ENCODE measurements around the gene ANKRD53. TPM values are rescaled to one million over a fixed set of nuclear protein-coding genes. Genes with fewer than 3 reads are reported as not detected.

ANKRD53 gene
- total and polyA plus RNA-seq, 2 donors (not counting 3 experiments of a cell fraction or from before 2014, with no cell fraction given): 1.3 to 1.4 TPM

DNA sequence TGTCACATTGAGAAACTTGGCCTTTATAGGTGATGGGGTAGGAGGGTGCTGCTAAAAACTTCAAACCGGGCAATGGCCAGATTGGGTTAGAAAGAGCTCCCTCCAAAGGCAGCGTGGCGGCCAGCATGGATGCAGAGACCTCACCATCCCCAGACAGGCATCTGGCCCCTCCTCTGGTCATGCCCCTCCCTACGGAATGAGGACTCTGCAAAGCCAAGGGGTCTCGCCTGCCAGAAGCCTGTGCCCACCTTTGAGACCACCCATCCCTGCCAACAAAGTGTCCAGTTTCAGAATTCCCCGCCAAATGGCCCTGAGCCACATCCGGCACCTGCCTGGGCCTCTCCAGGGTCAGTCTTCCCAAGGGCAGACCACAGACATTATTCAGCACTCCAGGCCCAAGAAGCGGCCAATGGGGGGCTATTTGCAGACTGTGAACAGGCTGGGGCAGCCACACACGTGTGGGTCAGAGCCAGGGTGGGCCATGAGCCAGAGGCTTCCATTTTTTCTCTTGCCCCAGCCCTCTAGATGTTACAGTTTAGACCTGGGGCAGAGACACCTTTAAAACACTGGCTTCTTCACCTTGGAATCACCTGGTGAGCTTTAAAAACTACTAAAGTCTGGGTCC is 46.9 kb upstream of the ANKRD53 start:
- dilution Hi-C loops (cut with MboI; ENCODE audit: extremely low pct_ligation_motif_present, low sequenced_read_pairs) (no loop called here), intact Hi-C loops (cut with micrococcal nuclease) (no loop called here)
- Histone ChIP-seq H3K4me3 (replicated peaks in 1 of 3; ENCODE audit: insufficient read depth in 1 of 3, low read depth in 1 of 3, low read length in 3 of 3) (no peak overlapping the region), H3K9ac (replicated peaks; ENCODE audit: extremely low read depth, insufficient read depth, low read length) (no peak overlapping the region), H3K27me3 (ENCODE audit: control insufficient read depth in 2 of 2, insufficient read depth in 2 of 2, low read length in 2 of 2) (peaks cover 0 to 8% of the 10 kb centered on the region in 2 experiments), H3K79me2 (ENCODE audit: control insufficient read depth, insufficient read depth, low read length) (no peaks in the 10 kb centered on the region), H3K9me3 (replicated peaks; ENCODE audit: control insufficient read depth, insufficient read depth, low read length) (no peaks in the 10 kb centered on the region), H3K4me2 (ENCODE audit: insufficient read depth, low read length) (no peak overlapping the region), H2AFZ (ENCODE audit: low read depth, low read length) (no peak overlapping the region), H3K36me3 (ENCODE audit: control insufficient read depth in 2 of 2, extremely low read depth in 1 of 2, insufficient read depth in 2 of 2, low read length in 2 of 2) (no peaks in the 10 kb centered on the region), H3K4me1 (ENCODE audit: control insufficient read depth, extremely low read depth, insufficient read depth, low read length) (no peaks in the 10 kb centered on the region), H3K27ac (ENCODE audit: insufficient read depth, low read depth, low read length) (no peak overlapping the region), H4K20me1 (replicated peaks; ENCODE audit: control insufficient read depth, extremely low read depth, insufficient read depth, low read length) (no peaks in the 10 kb centered on the region), H3K9me1 (replicated peaks; ENCODE audit: control insufficient read depth, extremely low read depth, insufficient read depth, low read length) (no peaks in the 10 kb centered on the region)
- POLR2A ChIA-PET: no interaction called here
- CTCF ChIA-PET: interaction anchor here (1.0 kb wide), 1 partner anchor 17 kb away, joined by 4 read pairs; no protein-coding TSS in a partner anchor
- no peak for TF ChIP-seq GATA2 (IDR thresholded peaks at IDR 0.05; ENCODE audit: insufficient read depth, insufficient read length, low read depth, low read length)
- no peak for TF ChIP-seq EZH2 (IDR thresholded peaks at IDR 0.05; ENCODE audit: borderline replicate concordance, low read depth, low read length, severe bottlenecking)
- TF ChIP-seq, protein P1, sequence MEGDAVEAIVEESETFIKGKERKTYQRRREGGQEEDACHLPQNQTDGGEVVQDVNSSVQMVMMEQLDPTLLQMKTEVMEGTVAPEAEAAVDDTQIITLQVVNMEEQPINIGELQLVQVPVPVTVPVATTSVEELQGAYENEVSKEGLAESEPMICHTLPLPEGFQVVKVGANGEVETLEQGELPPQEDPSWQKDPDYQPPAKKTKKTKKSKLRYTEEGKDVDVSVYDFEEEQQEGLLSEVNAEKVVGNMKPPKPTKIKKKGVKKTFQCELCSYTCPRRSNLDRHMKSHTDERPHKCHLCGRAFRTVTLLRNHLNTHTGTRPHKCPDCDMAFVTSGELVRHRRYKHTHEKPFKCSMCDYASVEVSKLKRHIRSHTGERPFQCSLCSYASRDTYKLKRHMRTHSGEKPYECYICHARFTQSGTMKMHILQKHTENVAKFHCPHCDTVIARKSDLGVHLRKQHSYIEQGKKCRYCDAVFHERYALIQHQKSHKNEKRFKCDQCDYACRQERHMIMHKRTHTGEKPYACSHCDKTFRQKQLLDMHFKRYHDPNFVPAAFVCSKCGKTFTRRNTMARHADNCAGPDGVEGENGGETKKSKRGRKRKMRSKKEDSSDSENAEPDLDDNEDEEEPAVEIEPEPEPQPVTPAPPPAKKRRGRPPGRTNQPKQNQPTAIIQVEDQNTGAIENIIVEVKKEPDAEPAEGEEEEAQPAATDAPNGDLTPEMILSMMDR (IDR thresholded peaks at IDR 0.05; ENCODE audit: extremely low read depth in 1 of 2, insufficient read depth in 1 of 2, low read depth in 1 of 2, low read length in 2 of 2): no peak
- TF ChIP-seq, protein P2, sequence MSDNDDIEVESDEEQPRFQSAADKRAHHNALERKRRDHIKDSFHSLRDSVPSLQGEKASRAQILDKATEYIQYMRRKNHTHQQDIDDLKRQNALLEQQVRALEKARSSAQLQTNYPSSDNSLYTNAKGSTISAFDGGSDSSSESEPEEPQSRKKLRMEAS (IDR thresholded peaks at IDR 0.05; ENCODE audit: insufficient read depth, insufficient read length): no peak
- TF ChIP-seq POLR2A (IDR thresholded peaks at IDR 0.05; ENCODE audit: low read depth, low read length): no peak
- TF ChIP-seq MYC (IDR thresholded peaks at IDR 0.05; ENCODE audit: low read depth, low read length): no peak
- TF ChIP-seq JUN (IDR thresholded peaks at IDR 0.05; ENCODE audit: borderline replicate concordance, insufficient read depth, insufficient read length, low read depth): no peak
- TF ChIP-seq POLR2AphosphoS5 (IDR thresholded peaks at IDR 0.05; ENCODE audit: insufficient read depth, low read depth, low read length): no peak
- no peak for TF ChIP-seq FOS (IDR thresholded peaks at IDR 0.05; ENCODE audit: borderline replicate concordance, insufficient read depth, low read length)
- FAIRE-seq: no peak
- no peak for DNase-seq (ENCODE audit: low read depth, low spot score)
- BruUV-seq (replicated peaks): no TSS peak

Measured in endothelial cell of umbilical vein (primary cell).